ENCODE results near the gene UNC5CL.
"Not testable (repeated sequence)": the region's sequence is repeated elsewhere in the genome, so short reads cannot be mapped to it uniquely, and the experiment has no call there.

UNC5CL gene

GRCh38 chr6:41008011-41008410, 31.0 kb downstream of the UNC5CL start:
- H3K4me1 ChIP-seq (ENCODE audit: control insufficient read depth, insufficient read depth, low read depth, low read length): peaks cover 2% of the 10 kb centered on the region
- H3K4me2 ChIP-seq (ENCODE audit: low read length, poor library complexity, severe bottlenecking): no peak overlapping the region
- H2BK12ac ChIP-seq (ENCODE audit: low read length in 2 of 2): no peak overlapping the region
- no peak overlapping the region for H3K4ac ChIP-seq (ENCODE audit: low read depth in 1 of 2, low read length in 2 of 2)
- H2BK15ac ChIP-seq (ENCODE audit: low read depth, poor library complexity, severe bottlenecking): no peak overlapping the region
- no peak overlapping the region for H4K8ac ChIP-seq (ENCODE audit: low read length)
- no peak overlapping the region for H3K4me3 ChIP-seq (ENCODE audit: insufficient read depth in 1 of 2, low read depth in 1 of 2, low read length in 2 of 2)
- H2BK5ac ChIP-seq (ENCODE audit: low read depth, low read length, poor library complexity, severe bottlenecking): no peak overlapping the region
- no peaks in the 10 kb centered on the region for H3K9me3 ChIP-seq (ENCODE audit: control insufficient read depth, low read length)
- no peaks in the 10 kb centered on the region for H3K36me3 ChIP-seq (ENCODE audit: control insufficient read depth in 1 of 2, insufficient read depth in 2 of 2, low read depth in 1 of 2, low read length in 2 of 2)
- no peak for DNase-seq
- no peak overlapping the region for H2AK5ac ChIP-seq (ENCODE audit: low read length, severe bottlenecking)
- no peaks in the 10 kb centered on the region for H3K79me1 ChIP-seq (replicated peaks; ENCODE audit: low read length, poor library complexity, severe bottlenecking)
- WGBS: 89% methylated on average over 3 of the region's 3 CpGs
- H3K27me3 ChIP-seq (ENCODE audit: control insufficient read depth in 1 of 2, insufficient read depth in 1 of 2, low read length in 2 of 2): peaks cover 8 to 18% of the 10 kb centered on the region in 2 experiments
- no peak overlapping the region for H3K27ac ChIP-seq (ENCODE audit: low read length, poor library complexity, severe bottlenecking)
- no peak overlapping the region for H3K9ac ChIP-seq (ENCODE audit: low read length)
- H3K23ac ChIP-seq (ENCODE audit: low read length in 2 of 2): no peak overlapping the region
- no peak overlapping the region for H2AFZ ChIP-seq (ENCODE audit: low read depth, low read length)
- H3K18ac ChIP-seq (ENCODE audit: low read depth in 1 of 2, low read length in 2 of 2): no peak overlapping the region
- no peak overlapping the region for H3K14ac ChIP-seq (ENCODE audit: low read length in 2 of 2)
- no peak overlapping the region for H4K91ac ChIP-seq (ENCODE audit: low read length)
- no peak overlapping the region for H2BK120ac ChIP-seq (ENCODE audit: low read depth, low read length)

- H3K9ac ChIP-seq (ENCODE audit: low read length); H2AFZ ChIP-seq (ENCODE audit: low read depth, low read length); H2BK5ac ChIP-seq (ENCODE audit: low read depth, low read length, poor library complexity, severe bottlenecking); H3K14ac ChIP-seq (ENCODE audit: low read length in 2 of 2); H3K27ac ChIP-seq (ENCODE audit: low read length, poor library complexity, severe bottlenecking); H4K8ac ChIP-seq (ENCODE audit: low read length); H3K4me1 ChIP-seq (ENCODE audit: control insufficient read depth, insufficient read depth, low read depth, low read length); H3K36me3 ChIP-seq (ENCODE audit: control insufficient read depth in 1 of 2, insufficient read depth in 2 of 2, low read depth in 1 of 2, low read length in 2 of 2); H2BK12ac ChIP-seq (ENCODE audit: low read length in 2 of 2); H3K4me2 ChIP-seq (ENCODE audit: low read length, poor library complexity, severe bottlenecking); H2BK15ac ChIP-seq (ENCODE audit: low read depth, poor library complexity, severe bottlenecking); H3K79me1 ChIP-seq (replicated peaks; ENCODE audit: low read length, poor library complexity, severe bottlenecking); H2AK5ac ChIP-seq (ENCODE audit: low read length, severe bottlenecking); H3K9me3 ChIP-seq (ENCODE audit: control insufficient read depth, low read length); H3K4me3 ChIP-seq (ENCODE audit: insufficient read depth in 1 of 2, low read depth in 1 of 2, low read length in 2 of 2); H2BK120ac ChIP-seq (ENCODE audit: low read depth, low read length); H3K4ac ChIP-seq (ENCODE audit: low read depth in 1 of 2, low read length in 2 of 2); H4K91ac ChIP-seq (ENCODE audit: low read length); DNase-seq; H3K23ac ChIP-seq (ENCODE audit: low read length in 2 of 2); H3K18ac ChIP-seq (ENCODE audit: low read depth in 1 of 2, low read length in 2 of 2): not testable (repeated sequence)
- no CpG with 5 or more reads among the region's 4 CpGs for WGBS
- peaks cover 10 to 28% of the 10 kb centered on the region in 2 experiments for H3K27me3 ChIP-seq (ENCODE audit: control insufficient read depth in 1 of 2, insufficient read depth in 1 of 2, low read length in 2 of 2)
Measured at GRCh38 chr6:41006980-41007379, 32.0 kb downstream of the UNC5CL start.

- H3K23ac ChIP-seq (ENCODE audit: low read length in 2 of 2); H2AFZ ChIP-seq (ENCODE audit: low read depth, low read length); H3K9ac ChIP-seq (ENCODE audit: low read length); H3K4me1 ChIP-seq (ENCODE audit: control insufficient read depth, insufficient read depth, low read depth, low read length); H3K9me3 ChIP-seq (ENCODE audit: control insufficient read depth, low read length); H3K4ac ChIP-seq (ENCODE audit: low read depth in 1 of 2, low read length in 2 of 2); H2AK5ac ChIP-seq (ENCODE audit: low read length, severe bottlenecking); H2BK12ac ChIP-seq (ENCODE audit: low read length in 2 of 2); H3K4me3 ChIP-seq (ENCODE audit: insufficient read depth in 1 of 2, low read depth in 1 of 2, low read length in 2 of 2); H3K18ac ChIP-seq (ENCODE audit: low read depth in 1 of 2, low read length in 2 of 2); H2BK15ac ChIP-seq (ENCODE audit: low read depth, poor library complexity, severe bottlenecking); H3K79me1 ChIP-seq (replicated peaks; ENCODE audit: low read length, poor library complexity, severe bottlenecking); H2BK120ac ChIP-seq (ENCODE audit: low read depth, low read length); H4K8ac ChIP-seq (ENCODE audit: low read length); H3K4me2 ChIP-seq (ENCODE audit: low read length, poor library complexity, severe bottlenecking); H3K36me3 ChIP-seq (ENCODE audit: control insufficient read depth in 1 of 2, insufficient read depth in 2 of 2, low read depth in 1 of 2, low read length in 2 of 2); H2BK5ac ChIP-seq (ENCODE audit: low read depth, low read length, poor library complexity, severe bottlenecking); H3K27ac ChIP-seq (ENCODE audit: low read length, poor library complexity, severe bottlenecking); H4K91ac ChIP-seq (ENCODE audit: low read length); H3K14ac ChIP-seq (ENCODE audit: low read length in 2 of 2): not testable (repeated sequence)
- H3K27me3 ChIP-seq (ENCODE audit: control insufficient read depth in 1 of 2, insufficient read depth in 1 of 2, low read length in 2 of 2): peaks cover 10 to 31% of the 10 kb centered on the region in 2 experiments
- 8% methylated on average over 6 of the region's 7 CpGs for WGBS
- peak; percentile 65 for DNase-seq
Measured at GRCh38 chr6:41006217-41006616, 32.8 kb downstream of the UNC5CL start.

GRCh38 chr6:41002168-41002567, 36.9 kb downstream of the UNC5CL start:
- Histone ChIP-seq H3K27me3 (ENCODE audit: control insufficient read depth in 1 of 2, insufficient read depth in 1 of 2, low read length in 2 of 2) (peaks cover 10 to 19% of the 10 kb centered on the region in 2 experiments), H2BK120ac (ENCODE audit: low read depth, low read length) (no peak overlapping the region), H3K14ac (ENCODE audit: low read length in 2 of 2) (no peak overlapping the region), H3K36me3 (ENCODE audit: control insufficient read depth in 1 of 2, insufficient read depth in 2 of 2, low read depth in 1 of 2, low read length in 2 of 2) (no peaks in the 10 kb centered on the region), H2BK12ac (ENCODE audit: low read length in 2 of 2) (no peak overlapping the region), H3K9me3 (ENCODE audit: control insufficient read depth, low read length) (no peaks in the 10 kb centered on the region), H3K4me3 (ENCODE audit: insufficient read depth in 1 of 2, low read depth in 1 of 2, low read length in 2 of 2) (no peak overlapping the region), H4K91ac (ENCODE audit: low read length) (no peak overlapping the region), H2BK5ac (ENCODE audit: low read depth, low read length, poor library complexity, severe bottlenecking) (no peak overlapping the region), H2AFZ (ENCODE audit: low read depth, low read length) (no peak overlapping the region), H3K27ac (ENCODE audit: low read length, poor library complexity, severe bottlenecking) (no peak overlapping the region), H3K4me2 (ENCODE audit: low read length, poor library complexity, severe bottlenecking) (no peak overlapping the region), H2AK5ac (ENCODE audit: low read length, severe bottlenecking) (no peak overlapping the region), H2BK15ac (ENCODE audit: low read depth, poor library complexity, severe bottlenecking) (no peak overlapping the region), H3K18ac (ENCODE audit: low read depth in 1 of 2, low read length in 2 of 2) (no peak overlapping the region), H3K9ac (ENCODE audit: low read length) (no peak overlapping the region), H3K4me1 (ENCODE audit: control insufficient read depth, insufficient read depth, low read depth, low read length) (peaks cover 5% of the 10 kb centered on the region), H3K4ac (ENCODE audit: low read depth in 1 of 2, low read length in 2 of 2) (no peak overlapping the region), H3K23ac (ENCODE audit: low read length in 2 of 2) (no peak overlapping the region), H4K8ac (ENCODE audit: low read length) (no peak overlapping the region), H3K79me1 (replicated peaks; ENCODE audit: low read length, poor library complexity, severe bottlenecking) (no peaks in the 10 kb centered on the region)
- DNase-seq: no peak
- WGBS: 98% methylated on average over 3 of the region's 3 CpGs

Data from mesenchymal stem cell (in vitro differentiated cells and primary cell).